HG03432 (cell line): ENCODE data around the gene MYO18A.

Source experiments
- ATAC-seq: cut with Tn5 transposase; IDR thresholded peaks from one replicate; pipeline ENCODE4 v1.9.1; 2021; ENCODE audit warnings: mild to moderate bottlenecking, moderate library complexity; ENCODE audit not compliant: unreplicated experiment

Gene MYO18A

GRCh38 chr17:29168079-29168758 lies 12.0 kb downstream of the MYO18A start:
- ATAC-seq, result no peak

DNA sequence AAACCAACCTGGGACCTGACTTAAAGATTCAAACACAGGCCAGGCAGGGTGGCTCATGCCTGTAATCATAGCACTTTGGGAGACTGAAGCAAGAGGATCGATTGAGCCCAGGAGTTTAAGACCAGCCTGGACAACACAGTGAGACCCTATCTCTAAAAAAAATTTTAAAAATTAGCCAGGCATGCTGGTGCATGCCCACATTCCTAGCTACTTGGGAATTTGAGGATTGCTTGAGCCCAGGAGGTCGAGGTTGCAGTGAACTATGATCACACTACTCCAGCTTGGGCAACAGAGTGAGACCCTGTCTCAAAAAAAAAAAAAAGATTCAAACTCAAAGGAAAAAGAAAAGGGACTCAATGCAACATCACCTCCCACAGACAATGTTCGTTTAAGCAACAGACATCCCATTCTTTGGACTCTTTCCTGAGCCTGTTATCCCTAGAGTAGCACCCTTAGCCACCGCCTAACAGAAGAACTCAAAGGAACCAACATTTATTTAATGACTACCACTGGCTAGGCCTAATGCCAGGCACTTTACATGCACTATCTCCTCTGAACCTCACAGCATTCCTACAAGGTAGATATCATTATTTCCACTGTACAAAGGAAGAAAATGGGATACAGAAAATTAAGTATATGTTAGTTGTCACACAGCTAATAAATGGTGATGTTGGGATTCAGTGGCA lies 12.7 kb downstream of the MYO18A start:
- no peak for ATAC-seq

DNA sequence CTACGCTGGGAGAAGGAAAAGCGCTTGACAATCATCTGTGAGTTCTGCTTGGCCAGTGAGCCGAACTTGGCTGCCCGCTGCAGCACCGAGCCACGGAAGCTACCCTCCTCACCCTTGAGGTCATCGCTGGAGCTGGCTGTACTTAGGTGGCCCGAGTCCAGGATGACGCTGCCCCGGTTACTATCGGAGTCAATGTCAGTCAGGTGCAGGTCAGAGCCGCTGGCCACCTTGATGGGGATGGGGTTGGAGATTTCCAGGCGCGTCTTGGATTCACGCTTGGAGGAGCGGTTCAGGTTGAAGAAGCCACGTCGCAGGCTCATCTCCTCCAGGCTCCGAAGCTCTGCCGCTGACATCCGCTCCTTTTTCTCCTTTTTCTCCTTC lies 13.7 kb downstream of the MYO18A start:
- ATAC-seq, result no peak

GRCh38 chr17:29165800-29166506 lies 14.2 kb downstream of the MYO18A start:
- ATAC-seq, result no peak

DNA sequence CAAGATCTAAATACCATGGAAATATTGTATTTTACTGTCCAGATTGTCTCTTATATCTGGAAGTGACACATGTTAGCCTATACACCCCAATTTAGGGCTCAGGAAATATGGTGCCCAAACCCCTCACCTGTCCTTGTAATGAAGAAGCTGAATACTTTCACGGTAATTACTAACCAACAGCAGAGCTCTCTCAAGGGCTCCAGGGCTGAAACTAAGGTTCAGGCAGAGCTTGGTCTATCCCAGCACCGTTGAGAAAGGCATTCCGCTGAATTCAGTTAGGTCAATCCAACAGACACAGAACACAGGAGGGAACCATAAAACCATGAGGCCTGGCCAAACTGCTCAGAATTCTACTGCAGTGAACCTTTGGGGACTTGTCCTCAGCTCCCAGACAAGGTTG lies 14.9 kb downstream of the MYO18A start:
- no peak for ATAC-seq

GRCh38 chr17:29163563-29163962 lies 16.6 kb downstream of the MYO18A start:
- no peak for ATAC-seq

DNA sequence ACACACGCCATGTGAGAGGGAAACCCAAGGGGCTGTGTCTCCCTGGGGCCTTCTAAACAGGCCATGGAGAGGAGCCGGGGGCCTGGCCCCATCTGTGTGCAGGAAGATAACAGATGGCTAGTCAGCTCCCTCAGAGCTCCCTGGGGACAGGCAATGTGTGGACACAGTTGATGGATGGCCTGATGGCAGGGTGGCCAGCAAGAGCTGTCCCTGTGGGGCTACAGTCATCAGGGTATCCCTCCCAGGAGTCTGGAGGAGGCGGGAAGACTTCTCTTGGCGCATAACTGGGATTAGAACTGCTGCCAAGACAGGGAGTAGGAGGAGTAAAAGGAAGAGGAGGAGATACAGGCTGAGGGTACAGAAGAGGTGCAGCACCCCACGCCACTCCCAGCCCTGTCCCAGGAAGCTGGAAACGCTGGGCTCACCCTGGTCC lies 17.3 kb downstream of the MYO18A start:
- ATAC-seq, result no peak

DNA sequence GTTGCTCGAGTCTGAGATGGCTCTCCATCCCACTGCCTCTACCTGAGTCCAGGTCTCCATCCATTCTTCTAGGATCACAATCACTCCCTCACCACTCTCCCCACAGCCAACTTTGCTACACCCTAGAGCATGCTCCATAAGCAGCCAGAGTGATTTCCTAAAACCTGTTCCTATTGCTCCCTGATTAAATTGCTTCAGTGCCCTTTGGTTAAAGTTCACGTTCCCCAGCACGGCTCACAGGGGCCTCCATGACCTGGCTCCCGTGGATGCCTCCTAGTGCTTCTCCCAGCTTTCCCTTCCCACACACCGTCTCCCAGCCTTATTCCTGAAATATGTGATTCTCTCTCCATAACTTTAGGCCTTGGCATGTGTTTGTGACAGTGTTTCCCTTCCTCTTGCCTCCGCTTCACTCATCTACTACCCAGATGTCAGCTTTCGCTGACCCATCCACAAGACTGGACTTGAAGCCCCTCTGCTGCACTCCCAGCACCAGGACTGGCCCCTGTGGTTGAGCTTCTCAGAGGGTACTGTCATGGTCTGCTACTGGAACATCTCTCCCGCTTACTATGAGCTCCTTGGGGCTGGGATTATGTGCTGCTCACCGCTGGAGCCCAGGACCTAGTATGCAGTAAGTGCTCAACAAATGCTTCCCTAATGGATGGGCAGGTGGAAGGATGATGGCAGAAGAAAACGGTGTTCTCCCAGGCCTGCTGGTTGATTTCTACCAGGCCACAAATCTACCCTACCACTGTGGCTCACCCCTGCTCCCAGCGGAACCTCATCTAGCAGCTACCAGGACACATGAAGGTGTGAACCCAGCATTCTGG lies 17.9 kb downstream of the MYO18A start:
- no peak for ATAC-seq

GRCh38 chr17:29160253-29160652 lies 19.9 kb downstream of the MYO18A start:
- no peak for ATAC-seq

GRCh38 chr17:29159306-29159860 lies 20.8 kb downstream of the MYO18A start:
- no peak for ATAC-seq

- no peak for ATAC-seq
These were observed 21.5 kb downstream of the MYO18A start for GRCh38 chr17:29158488-29159275.

DNA sequence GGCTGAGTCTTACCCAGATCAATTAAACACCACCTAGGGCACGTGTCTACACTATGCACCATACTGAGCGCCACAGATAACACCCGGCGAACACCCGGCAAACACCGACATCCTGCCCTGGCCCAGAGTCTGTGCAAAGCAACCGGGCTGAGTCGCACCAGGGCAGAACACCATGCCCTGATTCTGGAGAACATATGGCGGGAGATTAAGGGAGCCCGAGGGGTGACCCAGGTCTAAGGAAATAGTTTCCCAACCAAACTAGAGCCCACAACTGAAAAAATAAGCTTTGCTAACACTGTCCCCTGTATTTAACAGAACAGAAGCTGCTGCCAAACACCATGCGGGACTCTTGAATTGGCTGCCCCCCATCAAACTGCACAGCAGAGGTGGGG lies 22.1 kb downstream of the MYO18A start:
- ATAC-seq, result no peak

DNA sequence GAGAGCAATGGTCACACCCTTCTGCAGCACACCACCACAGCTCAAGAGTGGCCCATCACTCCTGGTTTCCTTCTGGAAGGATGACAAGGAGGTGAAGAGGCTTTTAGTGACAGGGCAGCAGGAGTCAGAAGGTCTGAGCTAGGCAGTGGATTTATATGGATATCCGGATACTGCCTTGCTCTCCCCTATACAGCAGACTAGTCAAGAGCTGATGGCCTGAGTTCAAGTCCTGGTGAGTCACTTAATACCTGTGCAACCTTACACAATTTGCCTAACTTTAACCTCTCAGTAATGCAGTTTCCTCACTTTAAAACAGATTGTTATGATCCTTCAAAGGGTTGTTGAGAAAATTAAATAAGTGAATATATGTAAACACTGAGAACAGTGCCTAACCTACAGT lies 22.9 kb downstream of the MYO18A start:
- no peak for ATAC-seq

GRCh38 chr17:29156781-29157180 lies 23.4 kb downstream of the MYO18A start:
- ATAC-seq, result no peak

DNA sequence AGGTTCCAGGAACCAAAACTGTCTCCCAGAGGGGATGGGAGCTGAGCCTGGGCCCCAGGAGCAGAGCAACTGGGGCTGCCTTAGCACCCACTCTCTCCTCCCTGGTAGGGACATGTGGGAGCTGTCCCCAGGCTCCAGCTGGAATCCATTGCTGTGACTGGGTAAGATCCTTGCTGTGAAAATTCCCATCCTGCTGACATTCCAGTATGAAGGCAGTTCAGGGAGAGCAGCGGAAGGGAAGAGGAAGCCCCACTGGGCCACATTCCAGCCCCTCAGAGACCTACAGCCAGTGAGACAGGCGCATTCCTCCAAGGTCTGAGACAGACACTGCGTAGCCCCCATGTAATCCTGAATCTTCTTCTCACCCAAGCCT lies 24.2 kb downstream of the MYO18A start:
- ATAC-seq, result no peak

- ATAC-seq, result no peak
These were observed 24.8 kb downstream of the MYO18A start for GRCh38 chr17:29155227-29155965.

GRCh38 chr17:29154516-29155226 lies 25.5 kb downstream of the MYO18A start:
- no peak for ATAC-seq

GRCh38 chr17:29151567-29151966 lies 28.6 kb downstream of the MYO18A start:
- no peak for ATAC-seq

DNA sequence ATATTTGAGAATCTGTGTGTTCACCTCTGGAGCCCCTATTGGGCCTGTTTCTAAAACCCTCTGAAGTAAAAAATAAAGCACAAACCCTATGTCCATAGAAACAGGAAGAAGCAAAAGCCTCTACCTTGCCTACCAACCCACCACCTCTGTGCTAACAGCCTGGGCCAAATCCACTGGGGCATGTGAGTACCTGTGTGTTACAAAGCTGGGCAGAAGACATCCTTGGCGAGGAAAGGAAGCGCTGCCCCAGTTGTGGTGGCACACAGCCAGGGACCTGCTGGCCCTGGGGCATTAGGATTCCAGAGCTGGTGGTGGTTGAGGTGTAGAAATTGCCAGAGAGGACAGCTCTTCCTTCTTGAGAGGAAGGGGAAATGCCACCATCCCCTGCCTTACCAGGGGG lies 30.0 kb downstream of the MYO18A start:
- ATAC-seq, result no peak
